Measurements from ENCODE around the gene NPFFR2.

DNA sequence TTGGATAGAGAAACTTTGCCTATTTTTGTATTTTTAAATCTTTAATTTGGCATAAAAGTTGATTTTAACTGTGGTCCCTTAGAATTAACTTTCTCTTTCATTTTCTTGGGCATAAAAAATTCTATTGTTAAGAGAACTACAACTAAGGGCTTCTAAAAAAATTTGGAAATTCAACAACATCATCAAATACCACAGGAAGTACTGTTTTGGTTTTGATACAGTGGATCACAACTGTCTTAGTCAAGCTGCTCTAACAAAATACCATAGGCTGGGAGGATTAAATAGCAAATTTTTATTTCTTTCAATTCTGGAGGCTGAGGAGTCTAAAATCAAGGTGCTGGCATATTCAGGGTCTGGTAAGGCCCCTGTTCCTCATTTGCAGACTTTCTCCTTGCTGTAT is 19.9 kb upstream of the NPFFR2 start:
- TF ChIP-seq CTCF (conservative IDR thresholded peaks at IDR 0.05; ENCODE audit: low read length) (no peak), EZH2phosphoT487 (IDR thresholded peaks at IDR 0.05; ENCODE audit: borderline replicate concordance) (no peak)
